Hematopoietic multipotent progenitor cell treated with erythropoietin and hydrocortisone succinate and interleukin-3 and kit ligand, for 15 days (in vitro differentiated cells): ENCODE results near the gene RNF39.
"Not testable (repeated sequence)": the region's sequence is repeated elsewhere in the genome, so short reads cannot be mapped to it uniquely, and the experiment has no call there.

Experiments used
- DNase-seq: peaks from one replicate; pipeline ENCODE4 v3.0.0-alpha.2; 2015; ENCODE audit warnings: low spot score

Gene RNF39

GRCh38 chr6:30062471-30063178, 12.9 kb downstream of the RNF39 start:
- no peak for DNase-seq

GRCh38 chr6:30061858-30062458, 13.6 kb downstream of the RNF39 start:
- peak; percentile 30 for DNase-seq

GRCh38 chr6:30061092-30061857, 14.3 kb downstream of the RNF39 start, which contains the start of gene POLR1H:
Gene POLR1H (plus strand): TSS chr6:30061265. CDS start chr6:30061525, 260 bp downstream.
- DNase-seq = peak; percentile 97

GRCh38 chr6:30060606-30061091, 14.9 kb downstream of the RNF39 start:
- no peak for DNase-seq

GRCh38 chr6:30055513-30055912, 20.1 kb downstream of the RNF39 start:
- no peak for DNase-seq

GRCh38 chr6:30053682-30054081, 21.9 kb downstream of the RNF39 start:
- DNase-seq = no peak

- DNase-seq = no peak
These were observed 28.3 kb downstream of the RNF39 start for GRCh38 chr6:30047220-30047619.

- no peak for DNase-seq
These were observed 30.9 kb downstream of the RNF39 start for GRCh38 chr6:30044630-30045029.

GRCh38 chr6:30043744-30044143, 31.8 kb downstream of the RNF39 start:
- DNase-seq = no peak

- DNase-seq = no peak
These were observed 32.7 kb downstream of the RNF39 start for GRCh38 chr6:30042914-30043313.

GRCh38 chr6:30042476-30042875, 33.1 kb downstream of the RNF39 start:
- DNase-seq = no peak

- DNase-seq = no peak
These were observed 33.7 kb downstream of the RNF39 start for GRCh38 chr6:30041821-30042220.

- no peak for DNase-seq
These were observed 34.3 kb downstream of the RNF39 start for GRCh38 chr6:30041221-30041620.

GRCh38 chr6:30037182-30037788, 38.3 kb downstream of the RNF39 start:
- peak; percentile 34 for DNase-seq

- DNase-seq = no peak
These were observed 39.8 kb downstream of the RNF39 start for GRCh38 chr6:30035784-30036183.

GRCh38 chr6:30033440-30033839, 42.1 kb downstream of the RNF39 start:
- not testable (repeated sequence) for DNase-seq

- DNase-seq = no peak
These were observed 44.2 kb downstream of the RNF39 start for GRCh38 chr6:30031381-30031780.

GRCh38 chr6:30029588-30029987, 46.0 kb downstream of the RNF39 start:
- DNase-seq = no peak

- no peak for DNase-seq
These were observed 50.4 kb downstream of the RNF39 start for GRCh38 chr6:30025186-30025585.

GRCh38 chr6:30022712-30023111, 52.9 kb downstream of the RNF39 start:
- not testable (repeated sequence) for DNase-seq

- DNase-seq = no peak
These were observed 53.4 kb downstream of the RNF39 start for GRCh38 chr6:30022189-30022588.

- DNase-seq = no peak
These were observed 54.9 kb downstream of the RNF39 start for GRCh38 chr6:30020626-30021025.
